ENCODE data around the gene TRIM36. TPM values are rescaled to one million over a fixed set of nuclear protein-coding genes. Genes with fewer than 3 reads are reported as not detected.

TRIM36 gene
- total and polyA plus RNA-seq, 2 experiments from 2014 or later, result 1.4 to 8.0 TPM

- no peaks in the 10 kb centered on the region for H3K27me3 ChIP-seq
- H3K4me1 ChIP-seq (ENCODE audit: low read depth), result no peaks in the 10 kb centered on the region
- peak in 1 of 2 donors; percentile 8 for DNase-seq (ENCODE audit: low read depth in 1 of 2, low spot score in 1 of 2)
- H3K36me3 ChIP-seq, result no peaks in the 10 kb centered on the region
- TF ChIP-seq, protein P1, sequence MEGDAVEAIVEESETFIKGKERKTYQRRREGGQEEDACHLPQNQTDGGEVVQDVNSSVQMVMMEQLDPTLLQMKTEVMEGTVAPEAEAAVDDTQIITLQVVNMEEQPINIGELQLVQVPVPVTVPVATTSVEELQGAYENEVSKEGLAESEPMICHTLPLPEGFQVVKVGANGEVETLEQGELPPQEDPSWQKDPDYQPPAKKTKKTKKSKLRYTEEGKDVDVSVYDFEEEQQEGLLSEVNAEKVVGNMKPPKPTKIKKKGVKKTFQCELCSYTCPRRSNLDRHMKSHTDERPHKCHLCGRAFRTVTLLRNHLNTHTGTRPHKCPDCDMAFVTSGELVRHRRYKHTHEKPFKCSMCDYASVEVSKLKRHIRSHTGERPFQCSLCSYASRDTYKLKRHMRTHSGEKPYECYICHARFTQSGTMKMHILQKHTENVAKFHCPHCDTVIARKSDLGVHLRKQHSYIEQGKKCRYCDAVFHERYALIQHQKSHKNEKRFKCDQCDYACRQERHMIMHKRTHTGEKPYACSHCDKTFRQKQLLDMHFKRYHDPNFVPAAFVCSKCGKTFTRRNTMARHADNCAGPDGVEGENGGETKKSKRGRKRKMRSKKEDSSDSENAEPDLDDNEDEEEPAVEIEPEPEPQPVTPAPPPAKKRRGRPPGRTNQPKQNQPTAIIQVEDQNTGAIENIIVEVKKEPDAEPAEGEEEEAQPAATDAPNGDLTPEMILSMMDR (IDR thresholded peaks at IDR 0.05; ENCODE audit: low read depth, low read length), result no peak
- H3K9me3 ChIP-seq (ENCODE audit: low read depth), result no peaks in the 10 kb centered on the region
- no peak overlapping the region for H3K4me3 ChIP-seq
- H3K27ac ChIP-seq, result no peak overlapping the region
These were observed 25.0 kb upstream of the TRIM36 start for GRCh38 chr5:115194676-115195075.

GRCh38 chr5:115193295-115193694 is 23.6 kb upstream of the TRIM36 start:
- no peak for DNase-seq (ENCODE audit: low read depth in 1 of 2, low spot score in 1 of 2)
- Histone ChIP-seq H3K4me1 (ENCODE audit: low read depth) (no peaks in the 10 kb centered on the region), H3K27ac (no peak overlapping the region), H3K9me3 (ENCODE audit: low read depth) (no peaks in the 10 kb centered on the region), H3K36me3 (no peaks in the 10 kb centered on the region), H3K27me3 (no peaks in the 10 kb centered on the region), H3K4me3 (no peak overlapping the region)
- TF ChIP-seq, protein P1 (IDR thresholded peaks at IDR 0.05; ENCODE audit: low read depth, low read length), result no peak

GRCh38 chr5:115192098-115192497 is 22.4 kb upstream of the TRIM36 start:
- Histone ChIP-seq H3K4me1 (ENCODE audit: low read depth) (no peaks in the 10 kb centered on the region), H3K27me3 (no peaks in the 10 kb centered on the region), H3K36me3 (no peaks in the 10 kb centered on the region), H3K27ac (no peak overlapping the region), H3K4me3 (no peak overlapping the region), H3K9me3 (ENCODE audit: low read depth) (no peaks in the 10 kb centered on the region)
- TF ChIP-seq, protein P1 (IDR thresholded peaks at IDR 0.05; ENCODE audit: low read depth, low read length), result no peak
- no peak for DNase-seq (ENCODE audit: low read depth in 1 of 2, low spot score in 1 of 2)

DNA sequence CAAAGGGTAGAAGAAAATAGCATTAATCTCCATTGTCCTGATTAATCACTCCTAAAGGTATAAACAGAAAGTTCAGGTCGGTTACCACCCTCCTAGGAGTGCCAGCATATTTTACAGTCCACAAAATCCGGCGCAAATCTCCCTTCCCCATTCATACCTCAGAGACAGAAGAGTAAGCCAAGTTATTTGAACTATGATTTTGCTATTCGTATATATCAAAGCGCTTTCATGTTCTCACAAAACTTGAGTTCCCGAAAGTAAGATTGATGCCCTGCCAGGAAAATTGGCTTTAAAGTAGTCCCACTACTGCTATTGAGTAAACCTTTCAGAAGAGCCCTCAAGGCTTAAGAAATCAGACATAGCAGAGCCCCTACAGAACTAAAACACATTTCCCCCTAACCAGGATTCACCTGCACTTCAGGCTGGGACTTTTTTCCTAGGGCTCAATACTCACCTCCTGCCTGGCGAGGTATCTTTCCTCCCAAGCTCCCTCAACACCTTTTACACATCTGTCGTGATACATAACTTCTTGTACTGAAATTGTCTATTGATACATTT is 21.8 kb upstream of the TRIM36 start:
- Histone ChIP-seq H3K9me3 (ENCODE audit: low read depth) (no peaks in the 10 kb centered on the region), H3K4me3 (no peak overlapping the region), H3K27me3 (no peaks in the 10 kb centered on the region), H3K27ac (no peak overlapping the region), H3K36me3 (no peaks in the 10 kb centered on the region), H3K4me1 (ENCODE audit: low read depth) (no peaks in the 10 kb centered on the region)
- no peak for DNase-seq (ENCODE audit: low read depth in 1 of 2, low spot score in 1 of 2)
- TF ChIP-seq, protein P1 (IDR thresholded peaks at IDR 0.05; ENCODE audit: low read depth, low read length), result no peak

GRCh38 chr5:115190388-115190787 is 20.7 kb upstream of the TRIM36 start:
- Histone ChIP-seq H3K36me3 (no peaks in the 10 kb centered on the region), H3K27me3 (no peaks in the 10 kb centered on the region), H3K4me1 (ENCODE audit: low read depth) (no peaks in the 10 kb centered on the region), H3K4me3 (no peak overlapping the region), H3K27ac (no peak overlapping the region), H3K9me3 (ENCODE audit: low read depth) (no peaks in the 10 kb centered on the region)
- DNase-seq (ENCODE audit: low read depth in 1 of 2, low spot score in 1 of 2), result no peak
- TF ChIP-seq, protein P1 (IDR thresholded peaks at IDR 0.05; ENCODE audit: low read depth, low read length), result no peak
